A673 (cell line): ENCODE data around the gene CDK19.

ENCODE experiments used
- CTCF ChIP-seq: fragments of 300-800, 200-600 bp; sonication (generic); conservative IDR thresholded peaks from 2 replicates; pipeline ENCODE4 v1.5.1; 2017; ENCODE audit warnings: low read depth, mild to moderate bottlenecking, antibody characterized with exemption, low read length, moderate library complexity, mixed read lengths
- EZH2 ChIP-seq: fragments of 200-600 bp; sonication (generic); IDR thresholded peaks from 2 replicates; pipeline ENCODE4 v1.6.1; 2017; ENCODE audit warnings: borderline replicate concordance, low read depth, mild to moderate bottlenecking, mixed read lengths, antibody characterized with exemption, low read length; ENCODE audit not compliant: poor library complexity, severe bottlenecking

- TF ChIP-seq EZH2 (no peak), CTCF (no peak)
These were observed 14.5 kb downstream of the CDK19 start for GRCh38 chr6:110800839-110801196.
